GM19395 (cell line): Measurements from ENCODE around the gene KNDC1.
"Not testable (repeated sequence)": the region's sequence is repeated elsewhere in the genome, so short reads cannot be mapped to it uniquely, and the experiment has no call there.

Experiments used
- ATAC-seq: cut with Tn5 transposase; IDR thresholded peaks from one replicate; pipeline ENCODE4 v1.9.1; 2021; ENCODE audit warnings: mild to moderate bottlenecking, moderate library complexity; ENCODE audit not compliant: unreplicated experiment

KNDC1 gene

GRCh38 chr10:133162178-133162909 lies 2.3 kb downstream of the KNDC1 start:
- ATAC-seq = no peak

DNA sequence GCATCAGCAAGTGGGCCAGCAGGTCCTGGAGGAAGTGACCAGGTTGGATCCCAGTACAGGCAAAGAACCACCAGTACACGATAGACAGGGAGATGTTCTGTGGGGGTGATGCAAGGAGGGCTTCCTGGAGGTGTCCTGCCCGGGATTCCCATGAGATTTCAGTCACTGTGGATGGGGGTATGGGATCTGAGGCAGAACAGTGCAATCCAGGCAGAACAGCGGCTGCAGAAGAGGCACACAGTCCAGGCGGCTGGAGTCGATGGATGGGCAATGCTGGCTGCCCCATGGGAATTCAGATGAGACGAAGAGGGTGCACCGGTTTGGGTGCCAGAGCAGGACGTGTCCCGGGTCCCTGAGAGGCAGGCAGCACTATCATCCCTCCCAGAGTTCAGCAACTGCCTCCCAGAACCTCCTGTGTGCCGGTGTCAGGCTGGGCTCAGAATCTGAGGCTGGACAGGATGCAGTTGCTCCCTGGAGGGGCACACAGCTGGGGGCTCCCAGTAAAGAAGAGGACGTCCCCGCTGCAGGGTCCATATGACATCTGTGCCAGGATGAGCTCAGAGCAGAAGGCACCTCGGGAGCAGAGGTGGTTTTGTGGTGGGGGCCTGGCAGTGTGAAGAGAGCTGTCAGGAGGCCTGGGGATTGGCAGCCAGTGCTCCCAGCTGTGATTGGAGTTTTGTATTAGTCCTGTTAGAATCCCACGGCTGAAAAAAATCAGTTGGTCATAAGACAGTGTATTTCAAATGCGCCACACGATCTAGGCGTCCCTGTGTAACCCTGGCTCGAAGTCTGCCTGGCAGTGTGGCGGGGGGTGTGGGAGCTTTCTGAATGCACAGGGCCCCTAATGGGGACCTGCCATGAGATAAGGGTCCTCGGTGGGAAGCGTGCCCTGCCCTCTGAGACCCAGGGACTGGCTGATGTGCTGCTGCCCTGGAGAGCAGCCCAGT lies 3.2 kb downstream of the KNDC1 start:
- no peak for ATAC-seq

- ATAC-seq = no peak
Observed at GRCh38 chr10:133163889-133164815, 4.1 kb downstream of the KNDC1 start.

DNA sequence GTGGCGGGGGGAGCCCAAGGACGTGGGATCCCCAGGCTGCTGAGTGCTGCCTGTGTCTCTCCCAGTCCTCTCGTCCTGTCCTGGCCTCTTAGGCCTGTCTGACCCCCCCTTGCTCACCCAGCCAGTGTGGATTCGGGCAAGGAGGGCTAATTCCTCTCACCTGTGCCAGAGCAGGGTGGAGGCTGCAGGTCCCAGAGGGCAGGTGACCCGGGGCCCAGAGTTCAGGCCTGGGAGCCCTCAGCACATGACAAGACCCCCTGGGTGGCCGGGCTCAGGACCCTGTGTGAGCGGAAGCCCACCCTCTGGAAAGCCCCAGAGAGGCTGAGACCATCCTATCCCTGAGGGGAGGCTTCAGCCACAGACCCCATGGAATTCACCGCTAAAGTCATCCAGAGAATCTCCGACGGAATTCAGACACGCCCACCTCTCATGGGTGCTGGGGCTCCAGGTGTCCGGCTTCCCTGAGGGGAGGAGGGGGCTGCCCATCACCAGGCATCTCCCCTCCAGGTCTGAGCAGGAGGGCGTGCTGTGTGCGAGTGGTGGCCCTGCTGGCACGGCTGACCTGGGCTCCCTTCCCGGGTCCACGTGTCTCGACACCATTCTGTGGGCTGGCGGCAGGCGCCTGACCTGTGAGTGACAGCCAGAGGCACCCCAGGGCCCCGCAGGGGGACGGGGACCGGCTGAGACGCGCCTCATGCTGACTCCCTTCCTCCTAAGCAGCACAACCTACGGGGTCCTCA lies 5.0 kb downstream of the KNDC1 start:
- ATAC-seq = no peak

GRCh38 chr10:133165556-133166503 lies 5.8 kb downstream of the KNDC1 start:
- no peak for ATAC-seq

DNA sequence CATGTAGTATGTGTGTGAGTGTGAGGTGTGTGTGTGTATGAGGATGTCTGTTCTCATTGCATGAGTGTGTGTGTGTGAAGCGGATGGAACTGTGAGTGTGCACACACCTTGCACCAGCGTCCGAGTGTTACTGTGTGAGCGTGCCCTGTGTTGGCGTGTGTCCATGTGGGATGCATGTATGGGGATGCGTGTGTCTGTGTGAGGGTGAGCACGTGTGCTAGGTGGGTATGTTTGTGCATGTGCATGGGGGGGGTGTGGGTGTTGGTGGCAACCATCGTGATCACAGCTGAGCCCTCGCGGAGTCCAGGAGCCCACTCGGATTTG lies 6.4 kb downstream of the KNDC1 start:
- ATAC-seq = no peak

GRCh38 chr10:133166828-133167692 lies 7.0 kb downstream of the KNDC1 start:
- ATAC-seq = no peak

GRCh38 chr10:133167693-133168616 lies 7.9 kb downstream of the KNDC1 start:
- ATAC-seq = no peak

GRCh38 chr10:133168617-133169031 lies 8.6 kb downstream of the KNDC1 start:
- ATAC-seq = no peak

DNA sequence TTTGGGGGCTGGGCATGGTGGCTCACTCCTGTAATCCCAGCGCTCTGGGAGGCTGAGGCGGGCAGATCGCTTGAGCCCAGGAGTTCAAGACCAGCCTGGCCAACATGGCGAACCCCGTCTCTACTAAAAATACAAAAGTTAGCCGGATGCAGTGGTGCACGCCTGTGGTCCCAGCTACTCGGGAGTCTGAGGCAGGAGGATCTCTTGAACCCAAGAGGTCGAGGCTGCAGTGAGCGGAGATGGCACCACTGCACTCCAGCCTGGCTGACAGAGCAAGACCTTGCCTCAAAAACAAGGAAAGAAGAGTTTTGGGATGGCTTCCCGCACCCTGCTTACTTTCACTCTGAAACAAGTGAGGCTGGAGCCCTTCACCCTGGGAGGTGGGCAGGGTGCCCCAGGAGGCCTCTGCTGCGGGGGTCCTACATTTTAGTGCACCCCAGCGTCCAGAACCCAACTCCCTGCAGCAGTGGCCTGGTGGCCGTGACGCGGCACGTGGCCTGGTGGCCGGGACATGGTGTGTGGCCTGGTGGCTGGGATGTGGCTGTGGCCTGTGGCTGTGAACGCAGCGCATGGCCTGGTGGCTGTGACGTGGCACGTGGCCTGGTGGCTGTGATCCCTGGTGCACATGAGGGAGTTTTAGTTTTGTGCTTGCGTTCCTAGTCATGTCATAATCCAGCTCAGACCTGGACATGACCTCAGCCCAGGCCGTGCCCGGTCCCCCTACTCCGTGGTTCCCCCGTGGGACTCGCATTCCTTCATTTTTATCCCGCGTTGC lies 9.3 kb downstream of the KNDC1 start:
- no peak for ATAC-seq

GRCh38 chr10:133170092-133170491 lies 10.1 kb downstream of the KNDC1 start:
- no peak for ATAC-seq

DNA sequence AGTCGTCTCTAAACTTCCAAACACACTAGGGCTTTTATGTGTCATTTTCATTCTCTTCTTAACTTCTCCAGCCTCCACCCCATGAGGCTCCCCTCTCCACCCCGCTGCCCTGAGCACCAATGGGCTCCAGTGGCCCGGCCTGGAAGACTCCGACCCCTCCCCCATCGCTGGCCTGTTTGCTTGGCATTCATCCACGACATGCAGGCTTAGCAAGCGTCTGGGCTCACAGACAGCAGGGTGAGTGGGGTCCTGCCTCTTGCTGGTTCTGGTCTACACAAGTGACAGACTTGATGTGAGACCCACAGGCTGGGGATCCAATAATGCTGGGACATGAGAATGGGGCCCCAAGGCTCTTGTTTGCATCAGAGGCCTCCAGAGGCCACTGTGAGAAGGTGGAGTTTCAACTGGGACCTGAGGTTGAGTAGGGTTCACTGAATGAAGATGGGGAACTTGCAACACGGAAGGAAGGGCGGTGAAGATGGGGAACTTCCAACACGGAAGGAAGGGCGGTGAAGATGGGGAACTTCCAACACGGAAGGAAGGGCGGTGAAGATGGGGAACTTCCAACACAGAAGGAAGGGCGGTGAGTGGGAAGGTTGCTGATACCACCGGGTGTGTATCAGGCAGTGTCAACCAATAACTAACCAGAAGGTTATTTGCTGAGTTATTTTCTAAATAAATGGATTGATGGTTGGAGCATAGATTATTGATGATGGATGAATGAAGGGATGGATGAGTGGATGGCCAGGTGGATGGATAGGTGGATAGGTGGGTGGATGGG lies 14.0 kb downstream of the KNDC1 start:
- ATAC-seq = no peak

- ATAC-seq = no peak
Observed at GRCh38 chr10:133174689-133175263, 14.8 kb downstream of the KNDC1 start.

DNA sequence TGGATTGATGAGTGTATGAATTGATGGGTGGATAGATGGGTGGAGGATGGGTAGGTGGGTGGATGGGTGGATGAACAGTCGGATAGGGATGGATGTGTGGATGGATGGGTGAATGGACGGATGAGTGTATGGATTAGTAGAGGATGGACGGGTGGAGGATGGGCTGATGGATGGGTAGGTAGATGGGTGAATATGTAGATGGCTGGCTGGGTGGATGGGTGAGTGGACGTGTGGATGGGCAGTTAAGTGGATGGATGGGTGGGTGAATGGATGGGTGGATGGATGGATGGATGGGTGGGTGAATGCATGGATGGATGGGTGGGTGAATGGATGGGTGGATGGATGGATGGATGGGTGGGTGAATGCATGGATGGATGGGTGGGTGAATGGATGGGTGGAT lies 15.6 kb downstream of the KNDC1 start:
- not testable (repeated sequence) for ATAC-seq

GRCh38 chr10:133176546-133176945 lies 16.5 kb downstream of the KNDC1 start:
- no peak for ATAC-seq
